GM12891 (cell line): ENCODE data around the gene C5orf46.

Source experiments
- PAX5 ChIP-seq: IDR thresholded peaks from 2 replicates; pipeline ENCODE4 v1.6.1; 2011; ENCODE audit warnings: low read length, moderate library complexity, mild to moderate bottlenecking; ENCODE audit not compliant: insufficient read depth, severe bottlenecking
- POLR2A ChIP-seq: IDR thresholded peaks from 2 replicates; pipeline ENCODE4 v1.6.1; 2011; ENCODE audit warnings: low read depth, low read length, control low read depth
- POLR2AphosphoS5 ChIP-seq: IDR thresholded peaks from 2 replicates; pipeline ENCODE4 v1.6.1; 2011; ENCODE audit warnings: low read depth, low read length, control low read depth

GRCh38 chr5:147893820-147894219 lies 12.5 kb downstream of the C5orf46 start:
- TF ChIP-seq POLR2A (no peak), POLR2AphosphoS5 (no peak), PAX5 (no peak)
